Measurements from ENCODE around the gene JCAD.
A peak's percentile ranks its signal among the peaks of the same experiment; 100 is the strongest.
"Not testable (repeated sequence)": the region's sequence is repeated elsewhere in the genome, so short reads cannot be mapped to it uniquely, and the experiment has no call there.

JCAD gene

GRCh38 chr10:30043476-30044270, 15.7 kb downstream of the JCAD start:
- no peak for DNase-seq

- no peak for DNase-seq
Measured at GRCh38 chr10:30042820-30043219, 16.6 kb downstream of the JCAD start.

DNA sequence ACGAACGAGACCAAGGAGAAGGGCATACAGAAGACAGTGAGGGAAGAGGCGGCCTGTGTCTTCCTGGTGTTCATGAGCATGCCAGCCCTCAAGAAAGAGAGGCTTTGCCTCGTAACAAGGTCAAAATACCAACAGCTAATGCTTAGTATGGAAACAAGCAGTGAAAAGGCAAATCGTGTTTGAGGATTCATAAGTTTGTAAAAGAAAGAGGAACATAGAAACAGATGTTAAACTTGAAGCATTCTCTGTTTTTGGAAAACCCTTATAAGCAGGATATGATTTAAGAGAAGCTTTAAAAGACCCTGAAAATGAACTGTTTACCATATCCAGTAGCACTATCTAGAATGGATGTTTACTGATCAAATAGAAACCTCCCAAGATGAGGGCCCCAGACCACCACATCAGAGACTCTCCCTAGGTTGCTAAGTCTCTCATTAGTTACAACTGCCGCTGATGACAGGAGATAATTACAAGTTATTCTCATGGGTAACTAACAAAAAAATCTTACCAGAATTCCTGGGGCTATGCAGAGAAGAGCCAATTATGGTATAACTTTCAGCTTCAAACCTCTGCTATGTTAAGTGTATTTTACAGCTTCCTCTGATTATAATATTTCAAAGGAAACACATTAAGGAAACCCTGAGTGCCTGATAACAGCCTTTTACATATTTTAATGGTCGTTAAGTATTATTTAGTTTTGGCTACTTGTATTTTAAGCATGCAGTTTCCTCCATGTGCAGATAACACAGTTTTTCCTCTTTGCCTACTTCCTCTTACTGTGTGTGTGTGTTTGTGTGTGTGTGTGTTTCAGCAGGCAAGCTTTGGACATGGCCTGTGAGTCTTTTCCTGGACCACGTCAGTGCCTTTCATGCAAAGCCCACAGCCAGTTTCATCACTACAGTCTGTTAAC, 17.9 kb downstream of the JCAD start:
- no peak for DNase-seq

DNA sequence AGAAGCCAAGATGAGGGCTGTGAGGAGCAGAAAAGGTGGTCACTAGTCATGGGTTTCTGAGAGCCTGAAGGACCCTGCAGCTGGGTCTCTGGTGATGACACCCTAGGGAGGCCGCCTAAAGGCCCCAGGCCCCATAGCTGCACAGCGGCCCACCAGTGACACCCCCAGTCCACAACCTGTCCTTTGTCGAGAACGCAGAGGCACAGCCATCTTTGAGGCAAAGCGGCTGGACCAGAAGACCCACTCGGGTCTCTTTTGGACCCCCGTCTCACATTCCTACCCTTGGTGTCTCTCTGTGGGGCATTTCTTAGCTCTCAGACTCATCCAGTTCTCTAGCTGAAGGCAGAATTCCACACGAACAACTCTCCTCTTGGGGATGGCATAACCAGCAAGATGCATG, 18.8 kb downstream of the JCAD start:
- DNase-seq = no peak

DNA sequence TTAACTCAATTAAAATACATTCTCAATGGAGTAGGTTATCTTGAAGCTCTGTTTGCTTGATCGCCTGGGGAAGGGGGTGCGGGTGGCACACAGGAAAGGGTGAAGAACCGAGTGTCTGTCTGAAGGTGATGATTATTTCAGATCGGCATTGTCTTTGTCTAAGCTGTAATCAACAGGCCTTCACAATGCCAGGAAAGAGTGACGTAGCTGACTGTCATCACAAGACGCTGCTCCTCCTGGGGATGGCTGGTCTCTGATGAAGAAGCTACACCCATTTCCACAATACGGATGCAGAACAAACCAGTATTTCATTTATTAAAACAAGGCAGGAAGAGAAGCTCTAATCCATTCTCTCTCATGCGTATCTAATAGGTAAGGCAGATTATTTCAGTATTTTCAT, 19.4 kb downstream of the JCAD start:
- DNase-seq = no peak

- DNase-seq = no peak
Measured at GRCh38 chr10:30039567-30039966, 19.8 kb downstream of the JCAD start.

DNA sequence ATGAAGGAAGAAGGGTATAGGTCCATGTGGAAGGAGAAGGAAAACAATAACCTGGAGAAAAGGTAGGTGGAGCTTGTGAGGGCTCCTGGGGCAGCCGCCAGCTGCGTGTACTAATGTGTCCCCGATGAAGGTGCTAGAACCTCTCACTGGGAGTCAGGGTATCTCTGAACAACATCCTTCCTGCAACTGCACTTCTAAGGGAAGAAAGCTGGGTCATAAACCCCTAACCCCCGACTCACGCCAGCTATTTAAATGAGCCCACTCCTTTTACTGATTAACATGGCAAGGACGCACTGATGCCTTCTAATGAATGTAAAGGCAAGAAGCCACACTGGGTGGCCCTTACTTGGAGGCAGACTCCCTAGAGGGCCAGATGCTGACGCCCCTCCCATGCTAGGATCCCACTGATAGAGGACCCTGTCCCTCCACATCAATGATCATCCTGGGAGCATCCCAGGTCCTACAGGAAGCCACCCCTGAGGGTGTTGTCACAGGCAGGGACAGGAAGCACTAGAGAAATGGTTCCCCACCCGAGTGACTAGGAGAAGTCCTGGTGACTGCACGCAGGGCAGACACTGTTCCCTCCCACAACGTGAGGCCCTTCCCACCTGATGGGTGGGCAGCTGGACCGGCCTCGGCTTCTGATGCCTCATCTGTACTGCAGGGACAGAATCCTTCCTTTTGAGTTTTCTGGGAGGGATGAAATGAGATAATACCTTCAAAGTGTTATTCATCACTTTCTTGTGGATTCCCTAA, 20.4 kb downstream of the JCAD start:
- DNase-seq = no peak

- DNase-seq = no peak
Measured at GRCh38 chr10:30037620-30038336, 21.6 kb downstream of the JCAD start.

GRCh38 chr10:30036811-30037210, 22.6 kb downstream of the JCAD start:
- no peak for DNase-seq

DNA sequence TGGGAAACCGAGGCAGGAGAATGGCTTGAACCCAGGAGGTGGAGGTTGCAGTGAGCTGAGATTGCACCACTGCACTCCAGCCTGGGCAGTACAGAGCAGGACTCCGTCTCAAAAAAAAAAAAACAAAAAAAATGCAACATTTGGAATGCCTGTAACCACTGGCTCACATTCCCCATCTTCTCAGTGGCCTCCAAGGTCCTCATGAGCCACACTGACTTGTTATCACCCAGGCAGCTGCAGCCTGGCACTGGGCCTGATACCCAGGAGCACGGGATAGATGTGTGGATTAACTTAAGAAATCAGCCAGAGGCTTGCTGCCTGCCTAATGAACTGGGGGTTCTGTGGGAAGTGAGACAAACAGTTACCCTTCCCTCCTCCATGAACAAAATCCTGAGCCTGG, 23.0 kb downstream of the JCAD start:
- DNase-seq = peak; percentile 41

DNA sequence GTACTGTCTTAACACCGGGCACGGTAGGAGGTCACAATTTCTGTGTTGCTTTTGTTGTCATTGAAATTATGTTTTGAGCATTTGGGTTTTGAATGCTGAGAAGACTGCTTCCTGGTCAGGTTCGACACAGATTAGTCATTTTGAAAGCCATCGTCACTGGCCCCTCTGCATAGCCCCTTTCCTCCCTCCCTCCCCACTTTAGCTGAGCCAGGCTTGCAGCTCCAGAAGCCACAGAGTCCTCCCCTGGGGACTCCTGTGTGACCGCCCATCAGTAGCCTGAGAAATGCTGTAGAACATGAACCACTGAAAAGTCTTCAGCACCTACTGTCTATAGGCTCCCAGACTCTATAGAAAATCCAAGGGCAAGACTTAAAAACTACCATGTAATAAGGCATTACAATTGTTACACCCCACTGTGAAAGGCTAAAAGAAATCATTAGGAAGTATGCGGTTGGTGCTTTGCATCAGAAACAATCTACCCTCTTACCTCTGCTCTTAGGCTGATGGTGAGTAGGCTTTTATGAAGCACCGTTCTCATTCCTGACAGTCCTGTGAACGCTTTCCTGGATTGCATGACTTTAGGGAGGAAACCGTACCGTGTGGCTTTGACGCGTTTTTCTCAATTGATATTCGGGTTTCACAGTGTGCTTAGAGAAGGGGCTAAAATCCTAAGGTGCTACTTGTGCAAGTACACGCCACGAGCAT, 24.8 kb downstream of the JCAD start:
- DNase-seq = no peak

DNA sequence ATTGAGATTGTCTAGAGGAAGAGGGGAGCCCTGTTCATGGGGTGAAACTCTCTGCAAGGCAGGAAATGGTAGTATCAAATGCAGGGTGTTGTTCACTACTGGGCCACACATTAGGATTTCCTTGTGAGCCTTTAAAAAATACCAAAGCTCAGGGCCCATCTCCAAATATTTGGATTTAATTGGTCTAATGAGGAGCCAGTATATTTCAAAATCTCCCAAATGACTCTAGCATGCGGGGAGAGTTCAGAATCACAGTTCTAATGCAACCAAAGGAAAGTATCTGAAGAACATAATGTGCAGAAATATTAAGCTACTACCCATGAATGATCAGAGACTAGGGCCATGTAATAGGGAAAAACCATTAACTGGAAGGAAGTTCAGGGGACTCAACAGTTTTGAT, 27.3 kb downstream of the JCAD start:
- no peak for DNase-seq

- DNase-seq = no peak
Measured at GRCh38 chr10:30029872-30030256, 29.5 kb downstream of the JCAD start.

DNA sequence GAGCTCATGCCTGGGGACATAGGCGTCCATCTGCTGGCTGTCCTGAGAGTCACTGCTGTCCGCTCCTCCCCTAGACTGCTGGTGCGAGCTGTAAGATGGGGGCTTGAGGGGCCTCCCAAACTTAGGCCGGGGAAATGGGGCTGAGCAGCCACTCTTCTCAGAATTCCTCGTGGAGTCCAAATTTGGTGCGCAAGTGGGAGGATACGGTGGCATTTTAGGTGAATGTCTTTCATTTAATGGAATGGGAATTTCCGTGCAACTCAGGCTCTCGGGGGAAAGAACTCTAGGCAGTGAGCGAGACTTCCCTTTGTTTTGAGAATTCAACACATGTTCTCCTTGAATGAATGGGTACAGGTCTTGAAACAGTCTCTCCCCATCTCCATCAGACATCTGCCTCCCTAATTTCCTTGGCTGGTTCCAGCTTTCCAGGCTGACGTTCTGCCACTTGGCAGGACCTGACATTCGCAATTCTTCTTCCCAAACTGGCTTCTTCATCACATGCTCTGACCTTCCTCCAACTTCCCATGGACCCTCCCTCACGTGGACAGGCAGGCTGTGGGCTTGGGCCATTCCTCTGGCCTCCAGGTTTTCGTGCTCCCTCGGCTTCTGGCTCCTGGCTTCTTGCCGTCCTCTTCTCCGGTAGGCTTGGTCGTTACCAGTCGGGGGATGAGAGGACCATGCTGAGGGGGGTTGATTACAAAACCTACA, 30.1 kb downstream of the JCAD start:
- DNase-seq = no peak

- peak; percentile 39 for DNase-seq
Measured at GRCh38 chr10:30028738-30029030, 30.7 kb downstream of the JCAD start.

- no peak for DNase-seq
Measured at GRCh38 chr10:30028006-30028737, 31.2 kb downstream of the JCAD start.

- DNase-seq = peak; percentile 27
Measured at GRCh38 chr10:30027057-30028005, 32.1 kb downstream of the JCAD start.

DNA sequence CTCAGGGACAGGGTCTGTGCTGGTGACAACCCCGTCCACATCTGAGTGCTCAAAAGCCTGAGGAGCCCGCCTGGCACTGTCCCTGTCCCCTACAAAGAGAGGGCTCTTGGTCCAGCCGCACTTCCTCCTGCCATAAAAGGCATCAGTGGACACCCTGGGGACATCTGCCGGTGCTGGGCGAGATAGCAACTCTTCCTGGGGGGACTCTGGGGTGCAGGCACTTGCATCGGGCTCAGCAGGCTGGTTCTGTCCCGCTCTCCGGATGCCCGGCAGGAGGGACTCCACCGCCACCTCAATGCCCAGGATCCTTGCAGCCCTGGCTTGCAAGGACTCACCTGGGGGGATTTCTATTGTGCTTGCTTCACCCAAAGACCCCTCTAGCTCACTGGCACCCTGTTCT, 32.8 kb downstream of the JCAD start:
- DNase-seq = no peak

- DNase-seq = no peak
Measured at GRCh38 chr10:30026080-30026479, 33.3 kb downstream of the JCAD start.

- not testable (repeated sequence) for DNase-seq
Measured at GRCh38 chr10:30025428-30025827, 34.0 kb downstream of the JCAD start.
